Epithelial cell of esophagus (primary cell): ENCODE measurements around the gene HELZ.
A peak's percentile ranks its signal among the peaks of the same experiment; 100 is the strongest.

ENCODE experiments used
- DNase-seq: peaks from one replicate; pipeline ENCODE4 v3.0.0; 2010; ENCODE audit warnings: low read depth
- H3K4me3 ChIP-seq: 2 replicates; pipeline ENCODE4 v1.5.1; 2011; ENCODE audit warnings: mild to moderate bottlenecking, low read length, control low read depth
- CTCF ChIP-seq: IDR thresholded peaks from 2 replicates; pipeline ENCODE4 v1.5.1; 2011; ENCODE audit warnings: low read depth, mild to moderate bottlenecking, low read length, control low read depth, inconsistent platforms; ENCODE audit not compliant: insufficient read depth; ENCODE audit errors: missing control alignments

The HELZ gene

GRCh38 chr17:67137860-67138259 is 107.1 kb downstream of the HELZ start:
- H3K4me3 ChIP-seq: no peak overlapping the region
- TF ChIP-seq CTCF: no peak
- DNase-seq: no peak

- DNase-seq: peak; percentile 14
- no peak overlapping the region for H3K4me3 ChIP-seq
- no peak for TF ChIP-seq CTCF
Measured at GRCh38 chr17:67137026-67137370, 108.0 kb downstream of the HELZ start.

DNA sequence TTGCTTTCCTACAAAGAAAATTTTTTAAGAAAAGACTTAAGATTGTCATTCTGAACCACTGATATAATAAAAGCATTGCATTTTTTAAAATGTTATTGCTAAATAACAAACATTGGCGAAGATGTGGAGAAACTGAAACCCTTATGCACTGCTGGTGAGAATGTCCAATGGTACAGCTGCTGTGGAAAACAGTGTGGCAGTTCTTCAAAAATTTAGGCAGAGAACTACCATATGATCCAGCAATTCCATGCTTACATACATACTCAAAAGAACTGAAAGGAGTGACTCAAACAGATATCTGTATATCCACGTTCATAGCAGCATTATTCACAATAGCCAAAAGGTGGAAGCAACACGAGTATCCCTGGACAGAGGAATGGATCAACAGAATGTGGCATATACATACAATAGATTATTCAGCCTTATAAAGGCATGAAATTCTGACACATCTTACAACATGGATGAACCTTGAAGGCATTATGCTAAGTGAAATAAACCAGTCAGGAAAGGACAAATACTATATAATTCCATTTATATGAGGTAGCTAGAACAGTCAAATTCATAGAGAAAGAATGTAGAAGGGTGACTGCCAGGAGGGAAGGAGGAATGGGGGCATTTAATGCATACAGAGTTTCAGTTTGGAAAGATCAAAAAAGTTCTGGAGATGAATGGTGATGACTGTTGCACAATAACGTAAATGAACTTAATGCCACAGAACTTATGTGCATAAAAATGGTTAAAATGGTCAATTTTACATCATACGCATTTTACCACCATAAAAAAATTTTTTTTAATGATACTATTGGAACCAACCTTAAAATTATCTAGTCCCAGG is 108.6 kb downstream of the HELZ start:
- no peak for TF ChIP-seq CTCF
- H3K4me3 ChIP-seq: no peak overlapping the region
- peak; percentile 16 for DNase-seq

DNA sequence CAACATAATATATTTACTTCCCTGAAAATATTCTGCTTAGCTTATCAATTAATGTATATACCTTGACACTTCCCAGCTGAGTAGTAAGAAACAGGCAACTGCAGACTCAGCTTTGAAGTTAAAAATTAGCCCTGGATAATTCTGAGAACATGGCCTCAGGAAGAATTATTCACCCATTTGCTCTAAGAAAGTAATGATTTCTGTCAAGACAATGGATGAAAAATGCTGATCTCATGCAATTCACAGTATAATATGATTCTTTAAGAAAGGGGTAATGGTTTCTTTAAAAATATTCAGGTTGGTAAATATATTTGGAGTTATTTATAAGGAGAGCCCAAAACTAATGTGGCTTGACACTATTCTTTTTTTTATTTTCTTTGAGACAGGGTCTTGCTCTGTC is 111.8 kb downstream of the HELZ start:
- DNase-seq: no peak
- no peak for TF ChIP-seq CTCF
- H3K4me3 ChIP-seq: no peak overlapping the region

- no peak for DNase-seq
- H3K4me3 ChIP-seq: no peak overlapping the region
- TF ChIP-seq CTCF: no peak
Measured at GRCh38 chr17:67132366-67132765, 112.6 kb downstream of the HELZ start.

- no peak for TF ChIP-seq CTCF
- H3K4me3 ChIP-seq: no peak overlapping the region
- no peak for DNase-seq
Measured at GRCh38 chr17:67130768-67131167, 114.2 kb downstream of the HELZ start.

- no peak overlapping the region for H3K4me3 ChIP-seq
- TF ChIP-seq CTCF: no peak
- DNase-seq: no peak
Measured at GRCh38 chr17:67129283-67129682, 115.7 kb downstream of the HELZ start.
